WTC11 (cell line): ENCODE data around the gene NXN. TPM values are rescaled to one million over a fixed set of nuclear protein-coding genes. Genes with fewer than 3 reads are reported as not detected.

Source experiments
- ATAC-seq: fragments of 200-7000 bp; cut with Tn5 transposase; 2 replicates; pipeline ENCODE4 v1.10.0; 2021; ENCODE audit warnings: mild to moderate bottlenecking, moderate library complexity
- CTCF ChIA-PET: fragments of 300-600 bp; sonication (Branson Sonifier 250); formaldehyde crosslinking; loops from one replicate; lab custom pipeline; 2021; ENCODE audit warnings: antibody characterized with exemption; lab: Charles Lee
- POLR2A ChIA-PET: fragments of 350-600 bp; sonication (Branson Sonifier 250); formaldehyde crosslinking; loops from one replicate; lab custom pipeline; 2021; ENCODE audit warnings: antibody characterized with exemption; lab: Charles Lee
- DNase-seq: peaks from one replicate; pipeline ENCODE4 v3.0.0; 2021; ENCODE audit warnings: low spot score
- H3K27ac Mint-ChIP-seq: 2 replicates; pipeline ENCODE4 v1.8.0; 2021; ENCODE audit warnings: mixed read lengths
- H3K27me3 Mint-ChIP-seq: 2 replicates; pipeline ENCODE4 v1.8.0; 2021; ENCODE audit warnings: low read depth, mild to moderate bottlenecking, moderate library complexity, mixed read lengths
- H3K36me3 Mint-ChIP-seq: 2 replicates; pipeline ENCODE4 v1.8.0; 2021; ENCODE audit warnings: mixed read lengths
- H3K4me1 Mint-ChIP-seq: 2 replicates; pipeline ENCODE4 v1.8.0; 2022; ENCODE audit warnings: mixed read lengths
- H3K4me3 Mint-ChIP-seq: 2 replicates; pipeline ENCODE4 v1.8.0; 2021; ENCODE audit warnings: mild to moderate bottlenecking, moderate library complexity, mixed read lengths
- H3K9me3 Mint-ChIP-seq: 2 replicates; pipeline ENCODE4 v1.8.0; 2021; ENCODE audit warnings: mixed read lengths
- ELF4 ChIP-seq: sonication (generic); formaldehyde crosslinking; IDR thresholded peaks from 2 replicates; pipeline ENCODE4 v1.8.1; 2022; ENCODE audit warnings: low read depth, mild to moderate bottlenecking, moderate library complexity, missing genetic modification reagents
- ERG ChIP-seq: fragments of 250-450 bp; sonication (Bioruptor Pico); IDR thresholded peaks from 2 replicates; pipeline ENCODE4 v1.8.0; 2021; ENCODE audit warnings: mild to moderate bottlenecking
- GRHL2 ChIP-seq: fragments of 250-450 bp; sonication (Bioruptor Pico); IDR thresholded peaks from 2 replicates; pipeline ENCODE4 v1.8.0; 2022; ENCODE audit warnings: mild to moderate bottlenecking, moderate library complexity; ENCODE audit not compliant: insufficient replicate concordance, severe bottlenecking
- IRF2 ChIP-seq: sonication (generic); formaldehyde crosslinking; IDR thresholded peaks from 2 replicates; pipeline ENCODE4 v1.8.0; 2022; ENCODE audit warnings: low read depth, missing genetic modification reagents, borderline replicate concordance
- MXD4 ChIP-seq: fragments of 250-450 bp; sonication (Bioruptor Pico); IDR thresholded peaks from 2 replicates; pipeline ENCODE4 v1.8.0; 2021; ENCODE audit warnings: mild to moderate bottlenecking, moderate library complexity, borderline replicate concordance
- NFE2L1 ChIP-seq: sonication (generic); formaldehyde crosslinking; IDR thresholded peaks from 2 replicates; pipeline ENCODE4 v1.8.1; 2023; ENCODE audit warnings: missing genetic modification reagents
- NFYB ChIP-seq: sonication (generic); formaldehyde crosslinking; conservative IDR thresholded peaks from 2 replicates; pipeline ENCODE4 v1.8.0; 2022; ENCODE audit warnings: low read depth, missing genetic modification reagents
- NR1H2 ChIP-seq: sonication (generic); formaldehyde crosslinking; IDR thresholded peaks from 2 replicates; pipeline ENCODE4 v1.9.0; 2021; ENCODE audit warnings: mild to moderate bottlenecking, moderate library complexity, missing genetic modification reagents
- OVOL2 ChIP-seq: fragments of 250-450 bp; sonication (Bioruptor Pico); IDR thresholded peaks from 2 replicates; pipeline ENCODE4 v1.9.0; 2021; ENCODE audit warnings: mild to moderate bottlenecking, borderline replicate concordance
- PRRX2 ChIP-seq: fragments of 250-450 bp; sonication (Bioruptor Pico); IDR thresholded peaks from 2 replicates; pipeline ENCODE4 v1.8.0; 2021; ENCODE audit warnings: mild to moderate bottlenecking
- TCF7 ChIP-seq: sonication (generic); formaldehyde crosslinking; IDR thresholded peaks from 2 replicates; pipeline ENCODE4 v1.8.0; 2022; ENCODE audit warnings: mild to moderate bottlenecking, low read depth, missing genetic modification reagents, moderate library complexity
- TEAD1 ChIP-seq: sonication (generic); formaldehyde crosslinking; IDR thresholded peaks from 2 replicates; pipeline ENCODE4 v1.8.0; 2022; ENCODE audit warnings: mild to moderate bottlenecking, missing genetic modification reagents
- TEAD4 ChIP-seq: sonication (generic); formaldehyde crosslinking; IDR thresholded peaks from 2 replicates; pipeline ENCODE4 v1.8.0; 2022; ENCODE audit warnings: mild to moderate bottlenecking, missing genetic modification reagents
- ZNF138 ChIP-seq: sonication (generic); formaldehyde crosslinking; conservative IDR thresholded peaks from 2 replicates; pipeline ENCODE4 v1.8.1; 2022; ENCODE audit warnings: mild to moderate bottlenecking, moderate library complexity, missing genetic modification reagents
- ZNF317 ChIP-seq: sonication (generic); formaldehyde crosslinking; IDR thresholded peaks from 2 replicates; pipeline ENCODE4 v1.8.1; 2023; ENCODE audit warnings: low read depth, mild to moderate bottlenecking, moderate library complexity, missing genetic modification reagents, borderline replicate concordance
- ZNF512 ChIP-seq: sonication (generic); formaldehyde crosslinking; IDR thresholded peaks from 2 replicates; pipeline ENCODE4 v1.8.1; 2022; ENCODE audit warnings: missing genetic modification reagents, borderline replicate concordance
- total RNA-seq: library from RNA; stranded (reverse); gene quantifications from 3 replicates; pipeline ENCODE4 v1.2.3, GENCODE V29; 2021
- TF ChIP-seq, protein P1 (sequence below): sonication (generic); formaldehyde crosslinking; IDR thresholded peaks from 2 replicates; pipeline ENCODE4 v1.8.1; 2022; ENCODE audit warnings: low read depth, missing genetic modification reagents, borderline replicate concordance
- TF ChIP-seq, protein P2 (sequence below): fragments of 250-450 bp; sonication (Bioruptor Pico); IDR thresholded peaks from 2 replicates; pipeline ENCODE4 v1.9.0; 2021; ENCODE audit warnings: mild to moderate bottlenecking
- TF ChIP-seq, protein P3 (sequence below): sonication (generic); formaldehyde crosslinking; IDR thresholded peaks from 2 replicates; pipeline ENCODE4 v1.8.1; 2022; ENCODE audit warnings: mild to moderate bottlenecking, missing genetic modification reagents, moderate library complexity, borderline replicate concordance
- TF ChIP-seq, protein P4 (sequence below): fragments of 250-450 bp; sonication (Bioruptor Pico); IDR thresholded peaks from 2 replicates; pipeline ENCODE4 v1.9.0; 2021; ENCODE audit warnings: moderate library complexity, mild to moderate bottlenecking, inconsistent platforms, borderline replicate concordance
- TF ChIP-seq, protein P5 (sequence below): fragments of 250-450 bp; sonication (Bioruptor Pico); IDR thresholded peaks from 2 replicates; pipeline ENCODE4 v2.1.2; 2022; ENCODE audit warnings: mild to moderate bottlenecking, moderate library complexity

NXN gene
- total RNA-seq, 1 experiment from 2014 or later = 96.8 TPM

DNA sequence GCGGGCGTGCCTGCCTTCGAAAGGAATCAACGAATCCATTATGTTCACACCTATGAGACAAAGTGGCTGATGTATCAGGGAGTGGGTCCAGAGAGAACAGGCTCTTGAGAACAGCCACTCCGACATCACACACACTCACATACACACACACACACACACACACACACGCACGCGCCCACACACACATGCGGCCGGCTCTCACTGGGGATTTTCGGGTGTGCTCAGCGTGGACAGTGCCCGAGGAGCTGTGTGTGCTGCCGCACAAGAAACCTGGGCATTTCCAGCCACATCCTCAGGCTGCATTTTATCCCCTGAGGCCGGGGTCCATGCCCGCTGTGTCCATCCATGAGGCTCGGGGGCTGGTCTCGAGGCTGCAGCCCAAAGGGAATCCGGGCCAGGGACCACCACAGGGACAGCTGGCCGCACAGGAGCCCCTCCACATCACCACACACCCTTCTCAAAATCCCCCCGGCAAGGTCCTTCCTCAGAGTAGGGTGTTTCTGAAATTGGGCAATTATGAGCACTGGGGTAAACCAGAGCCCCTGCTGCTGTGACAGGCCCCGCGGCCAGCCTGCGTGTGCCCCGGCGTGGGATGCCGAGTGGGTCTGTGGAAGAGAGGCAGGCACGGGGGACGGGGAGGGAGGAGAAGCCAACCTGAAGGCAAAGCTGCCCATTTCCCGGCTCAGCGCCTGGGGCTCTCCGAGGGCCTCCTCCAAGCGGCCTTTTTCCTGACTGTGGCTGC, 172.6 kb downstream of the NXN start:
- H3K4me3 Mint-ChIP-seq = no peak overlapping the region
- TF ChIP-seq MXD4 (CRISPR knock-in tag) (no peak), PRRX2 (CRISPR knock-in tag) (no peak), OVOL2 (CRISPR knock-in tag) (no peak), ZNF317 (CRISPR knock-in tag) (no peak), IRF2 (CRISPR knock-in tag) (no peak), ERG (no peak), ZNF138 (CRISPR knock-in tag) (no peak)
- TF ChIP-seq, protein P1, sequence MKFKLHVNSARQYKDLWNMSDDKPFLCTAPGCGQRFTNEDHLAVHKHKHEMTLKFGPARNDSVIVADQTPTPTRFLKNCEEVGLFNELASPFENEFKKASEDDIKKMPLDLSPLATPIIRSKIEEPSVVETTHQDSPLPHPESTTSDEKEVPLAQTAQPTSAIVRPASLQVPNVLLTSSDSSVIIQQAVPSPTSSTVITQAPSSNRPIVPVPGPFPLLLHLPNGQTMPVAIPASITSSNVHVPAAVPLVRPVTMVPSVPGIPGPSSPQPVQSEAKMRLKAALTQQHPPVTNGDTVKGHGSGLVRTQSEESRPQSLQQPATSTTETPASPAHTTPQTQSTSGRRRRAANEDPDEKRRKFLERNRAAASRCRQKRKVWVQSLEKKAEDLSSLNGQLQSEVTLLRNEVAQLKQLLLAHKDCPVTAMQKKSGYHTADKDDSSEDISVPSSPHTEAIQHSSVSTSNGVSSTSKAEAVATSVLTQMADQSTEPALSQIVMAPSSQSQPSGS (CRISPR knock-in tag) = no peak
- TF ChIP-seq, protein P2, sequence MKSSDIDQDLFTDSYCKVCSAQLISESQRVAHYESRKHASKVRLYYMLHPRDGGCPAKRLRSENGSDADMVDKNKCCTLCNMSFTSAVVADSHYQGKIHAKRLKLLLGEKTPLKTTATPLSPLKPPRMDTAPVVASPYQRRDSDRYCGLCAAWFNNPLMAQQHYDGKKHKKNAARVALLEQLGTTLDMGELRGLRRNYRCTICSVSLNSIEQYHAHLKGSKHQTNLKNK (CRISPR knock-in tag) = no peak
- TF ChIP-seq, protein P3, sequence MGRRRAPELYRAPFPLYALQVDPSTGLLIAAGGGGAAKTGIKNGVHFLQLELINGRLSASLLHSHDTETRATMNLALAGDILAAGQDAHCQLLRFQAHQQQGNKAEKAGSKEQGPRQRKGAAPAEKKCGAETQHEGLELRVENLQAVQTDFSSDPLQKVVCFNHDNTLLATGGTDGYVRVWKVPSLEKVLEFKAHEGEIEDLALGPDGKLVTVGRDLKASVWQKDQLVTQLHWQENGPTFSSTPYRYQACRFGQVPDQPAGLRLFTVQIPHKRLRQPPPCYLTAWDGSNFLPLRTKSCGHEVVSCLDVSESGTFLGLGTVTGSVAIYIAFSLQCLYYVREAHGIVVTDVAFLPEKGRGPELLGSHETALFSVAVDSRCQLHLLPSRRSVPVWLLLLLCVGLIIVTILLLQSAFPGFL (CRISPR knock-in tag) = no peak
- TF ChIP-seq, protein P4, sequence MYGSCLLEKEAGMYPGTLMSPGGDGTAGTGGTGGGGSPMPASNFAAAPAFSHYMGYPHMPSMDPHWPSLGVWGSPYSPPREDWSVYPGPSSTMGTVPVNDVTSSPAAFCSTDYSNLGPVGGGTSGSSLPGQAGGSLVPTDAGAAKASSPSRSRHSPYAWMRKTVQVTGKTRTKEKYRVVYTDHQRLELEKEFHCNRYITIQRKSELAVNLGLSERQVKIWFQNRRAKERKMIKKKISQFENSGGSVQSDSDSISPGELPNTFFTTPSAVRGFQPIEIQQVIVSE (CRISPR knock-in tag) = no peak
- TF ChIP-seq, all 79 proteins: peak for 0
- DNase-seq (no peak), ATAC-seq (no peak)
- ChIA-PET CTCF (no interaction called here), POLR2A (no interaction called here)
- no peak overlapping the region; the same call in 1 of the 2 replicates for H3K27ac Mint-ChIP-seq
- peaks cover 11% of the 10 kb centered on the region; the same call in 1 of the 2 replicates for H3K36me3 Mint-ChIP-seq
- H3K9me3 Mint-ChIP-seq = no peaks in the 10 kb centered on the region
- no peaks in the 10 kb centered on the region for H3K27me3 Mint-ChIP-seq
- H3K4me1 Mint-ChIP-seq = peaks cover 8% of the 10 kb centered on the region

DNA sequence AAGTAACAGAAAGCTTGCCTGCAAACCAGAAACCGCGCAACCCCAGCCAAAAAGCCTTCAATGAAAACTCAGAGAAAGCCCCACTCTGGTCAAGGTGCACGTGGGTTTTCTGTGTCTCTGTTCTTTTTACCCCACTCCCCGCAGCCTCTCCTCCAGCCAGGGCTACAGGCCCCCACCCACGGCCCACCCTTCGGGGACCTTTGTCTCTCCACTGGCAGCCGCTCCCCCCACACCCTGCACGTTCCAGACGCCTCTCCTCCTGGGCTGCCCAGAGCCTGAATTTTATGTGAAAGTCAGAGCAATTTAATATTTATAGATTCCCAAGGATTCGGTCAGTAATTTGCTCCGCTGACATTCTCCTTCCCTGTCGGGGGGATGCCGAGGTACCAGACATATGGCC, 173.2 kb downstream of the NXN start:
- H3K9me3 Mint-ChIP-seq = no peaks in the 10 kb centered on the region
- H3K27me3 Mint-ChIP-seq = no peaks in the 10 kb centered on the region
- H3K4me3 Mint-ChIP-seq = no peak overlapping the region
- POLR2A ChIA-PET = no interaction called here
- CTCF ChIA-PET = interaction anchor here (3.5 kb wide), 1 partner anchor 174 kb away, joined by 28 read pairs; the partner anchor contains the start of gene NXN
- no peak for ATAC-seq
- H3K27ac Mint-ChIP-seq = no peak overlapping the region; the same call in 1 of the 2 replicates
- DNase-seq = no peak
- H3K4me1 Mint-ChIP-seq = peaks cover 8% of the 10 kb centered on the region
- peaks cover 11% of the 10 kb centered on the region; the same call in 1 of the 2 replicates for H3K36me3 Mint-ChIP-seq
- TF ChIP-seq TEAD4 (CRISPR knock-in tag) (no peak), NFE2L1 (no peak), GRHL2 (no peak), NFYB (no peak), TCF7 (CRISPR knock-in tag) (no peak), ELF4 (no peak), ZNF512 (CRISPR knock-in tag) (no peak), TEAD1 (no peak), NR1H2 (CRISPR knock-in tag) (no peak)
- TF ChIP-seq, protein P5, sequence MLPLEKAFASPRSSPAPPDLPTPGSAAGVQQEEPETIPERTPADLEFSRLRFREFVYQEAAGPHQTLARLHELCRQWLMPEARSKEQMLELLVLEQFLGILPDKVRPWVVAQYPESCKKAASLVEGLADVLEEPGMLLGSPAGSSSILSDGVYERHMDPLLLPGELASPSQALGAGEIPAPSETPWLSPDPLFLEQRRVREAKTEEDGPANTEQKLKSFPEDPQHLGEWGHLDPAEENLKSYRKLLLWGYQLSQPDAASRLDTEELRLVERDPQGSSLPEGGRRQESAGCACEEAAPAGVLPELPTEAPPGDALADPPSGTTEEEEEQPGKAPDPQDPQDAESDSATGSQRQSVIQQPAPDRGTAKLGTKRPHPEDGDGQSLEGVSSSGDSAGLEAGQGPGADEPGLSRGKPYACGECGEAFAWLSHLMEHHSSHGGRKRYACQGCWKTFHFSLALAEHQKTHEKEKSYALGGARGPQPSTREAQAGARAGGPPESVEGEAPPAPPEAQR = no peak
